GM19099 (cell line): ENCODE data around the gene KIF13A.

Source experiments
- POLR2A ChIP-seq: IDR thresholded peaks from 3 replicates; pipeline ENCODE4 v1.6.1; 2011; ENCODE audit warnings: low read depth; ENCODE audit not compliant: insufficient read length; ENCODE audit errors: extremely low read depth

KIF13A gene

DNA sequence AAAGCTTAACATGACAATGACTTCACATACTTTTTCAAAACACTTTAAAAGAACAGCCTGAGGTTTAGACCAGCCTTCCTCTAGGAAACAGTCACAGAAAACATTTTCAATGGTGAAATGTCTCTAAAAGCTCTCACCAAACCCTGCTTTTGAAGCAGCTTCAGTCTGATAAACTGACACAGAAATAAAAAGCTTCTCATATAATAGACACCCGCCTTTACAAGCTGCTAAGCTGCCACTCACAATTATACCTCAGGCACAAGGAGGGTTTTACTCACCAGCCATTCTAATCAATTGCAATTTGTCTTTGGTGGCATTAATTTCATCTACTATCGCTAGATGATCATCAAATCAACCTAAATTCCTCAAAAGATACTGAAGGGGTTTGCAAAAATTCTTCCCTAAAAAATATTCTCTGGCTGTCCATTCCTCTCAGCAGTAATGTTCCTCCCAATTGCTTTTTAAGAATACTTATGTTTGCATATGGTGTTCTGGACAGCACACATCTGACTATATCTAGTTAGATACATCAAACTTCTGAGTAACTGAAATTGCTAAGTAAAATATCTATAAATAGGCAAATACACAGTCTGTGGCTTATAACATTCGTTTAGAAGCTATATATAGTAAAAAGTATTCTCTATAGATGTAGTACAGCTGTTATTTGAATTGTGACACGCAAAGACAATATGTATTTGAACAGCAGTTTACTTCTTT is 29.4 kb downstream of the KIF13A start:
- no peak for TF ChIP-seq POLR2A

DNA sequence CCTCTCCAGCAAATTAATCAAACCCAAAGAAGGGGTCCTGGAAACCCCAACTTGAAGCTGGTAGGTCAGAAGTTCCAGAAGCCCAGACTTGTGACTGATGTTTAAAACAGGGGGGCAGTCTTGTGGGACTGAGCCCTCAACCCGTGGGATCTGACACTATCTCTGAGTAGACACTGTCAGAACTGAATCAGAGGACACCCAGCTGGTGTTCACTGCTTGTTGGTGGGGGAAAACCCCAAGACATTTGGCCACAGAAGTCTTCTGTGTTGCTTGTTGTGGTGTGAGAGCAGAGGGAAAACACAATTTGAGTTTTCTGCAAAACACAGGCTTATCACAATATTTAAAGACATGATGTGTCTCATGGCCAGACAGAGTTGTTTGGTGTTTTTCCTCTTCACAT is 29.9 kb downstream of the KIF13A start:
- no peak for TF ChIP-seq POLR2A

DNA sequence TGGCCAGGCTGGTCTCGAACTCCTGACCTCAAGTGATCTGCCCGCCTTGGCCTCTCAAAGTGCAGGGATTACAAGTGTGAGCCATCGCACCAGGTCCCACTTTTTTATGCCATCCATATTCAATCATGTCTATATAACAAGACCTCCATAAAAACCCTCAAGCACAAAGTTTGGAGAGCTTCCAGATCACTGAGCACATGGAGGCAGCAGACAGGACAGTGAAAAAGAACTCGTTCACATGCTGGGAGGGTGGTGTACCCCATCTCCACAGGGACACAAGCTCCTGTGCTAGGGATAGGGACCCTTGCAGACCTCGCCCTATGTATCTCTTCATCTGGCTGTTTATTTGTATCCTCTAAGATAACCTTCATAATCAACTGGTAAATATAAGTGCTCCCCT is 30.3 kb downstream of the KIF13A start:
- TF ChIP-seq POLR2A, result no peak

DNA sequence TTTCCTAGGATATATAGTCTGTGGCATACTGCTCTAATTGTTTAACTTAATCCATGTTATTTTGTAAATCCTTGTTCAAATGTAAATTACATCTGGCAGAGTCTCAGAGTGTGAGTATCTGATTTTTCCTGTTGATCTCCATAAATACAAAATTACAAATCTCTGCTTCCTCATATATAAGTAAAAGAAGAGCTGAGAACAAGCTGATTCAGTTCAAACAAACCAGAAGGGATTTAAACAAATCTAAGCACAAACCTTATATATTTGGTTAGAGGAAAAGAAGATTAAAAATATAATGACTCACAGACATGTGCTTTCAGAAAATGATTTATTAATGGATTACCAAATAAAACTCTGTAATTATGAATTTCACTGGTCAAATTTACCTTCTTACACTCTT is 37.3 kb downstream of the KIF13A start:
- no peak for TF ChIP-seq POLR2A

DNA sequence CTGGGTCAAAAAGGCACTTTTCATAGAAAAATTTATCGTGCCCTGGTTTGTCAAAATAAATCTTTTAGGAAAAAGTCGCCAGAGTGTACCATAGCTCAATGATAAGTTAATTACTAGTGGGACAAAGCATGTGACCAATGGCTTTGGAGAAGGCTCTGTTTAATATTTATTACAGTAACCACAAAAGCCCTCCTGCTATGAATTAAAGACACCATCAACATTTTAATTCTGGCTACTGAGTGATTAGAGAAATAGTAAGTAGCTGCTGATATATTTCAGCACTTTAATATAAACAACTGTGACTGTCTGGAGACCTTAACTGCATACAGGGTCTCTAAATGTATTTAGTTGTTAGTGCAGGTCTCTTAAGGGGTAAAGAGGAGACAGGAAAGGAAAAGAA is 38.3 kb downstream of the KIF13A start:
- TF ChIP-seq POLR2A, result no peak

DNA sequence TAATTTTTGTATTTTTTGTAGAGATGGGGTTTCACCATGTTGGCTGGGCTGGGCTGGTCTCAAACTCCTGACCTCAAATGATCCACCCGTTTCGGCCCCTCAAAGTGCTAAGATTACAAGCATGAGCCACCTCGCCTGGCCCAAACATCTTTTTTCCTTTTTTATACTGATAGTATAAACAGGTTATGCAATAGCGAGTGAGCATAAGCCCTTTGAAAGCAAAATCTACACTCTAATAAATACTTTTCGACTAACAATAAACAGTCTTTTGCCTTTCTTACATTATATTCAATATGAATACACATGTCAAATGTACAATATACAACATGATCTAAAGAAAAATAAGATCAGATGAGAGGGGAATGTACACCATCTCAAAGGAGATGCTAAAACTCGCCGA is 38.7 kb downstream of the KIF13A start:
- TF ChIP-seq POLR2A, result no peak

DNA sequence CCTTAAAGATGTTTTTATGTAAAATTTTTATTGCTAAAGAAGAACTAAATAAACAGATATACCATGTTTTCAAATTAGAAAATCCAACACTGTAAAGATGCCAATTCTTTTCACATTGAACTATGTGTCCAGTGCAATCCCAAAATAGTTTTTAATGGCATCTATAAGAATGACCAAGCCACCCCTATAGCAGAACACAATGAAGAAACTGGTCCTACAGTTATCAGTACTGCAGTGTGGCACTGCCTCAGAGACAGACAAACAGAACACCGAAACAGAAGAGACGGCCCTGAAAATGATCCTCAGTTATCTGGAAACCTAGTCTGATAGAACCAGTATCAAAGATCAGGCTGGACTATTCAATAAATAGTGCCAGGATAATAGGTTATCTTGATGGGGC is 41.9 kb downstream of the KIF13A start:
- TF ChIP-seq POLR2A, result no peak

DNA sequence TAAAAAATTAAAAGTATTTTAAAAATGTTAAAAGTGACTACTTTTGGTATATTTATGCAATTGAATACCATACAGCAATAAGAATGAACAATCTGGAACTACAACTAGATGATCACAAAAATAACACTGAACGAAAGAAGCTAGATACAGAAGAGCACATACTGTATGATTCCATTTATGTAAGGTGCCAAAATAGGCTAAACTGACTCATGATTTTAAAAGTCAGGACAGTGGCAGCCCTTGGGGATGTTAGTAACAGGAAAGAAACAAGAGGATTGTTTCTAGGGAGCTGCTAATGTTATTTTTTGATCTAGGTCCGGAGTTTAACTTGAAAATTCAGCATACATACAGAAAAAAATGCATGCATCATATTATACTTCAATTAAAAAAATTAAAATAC is 42.3 kb downstream of the KIF13A start:
- no peak for TF ChIP-seq POLR2A

DNA sequence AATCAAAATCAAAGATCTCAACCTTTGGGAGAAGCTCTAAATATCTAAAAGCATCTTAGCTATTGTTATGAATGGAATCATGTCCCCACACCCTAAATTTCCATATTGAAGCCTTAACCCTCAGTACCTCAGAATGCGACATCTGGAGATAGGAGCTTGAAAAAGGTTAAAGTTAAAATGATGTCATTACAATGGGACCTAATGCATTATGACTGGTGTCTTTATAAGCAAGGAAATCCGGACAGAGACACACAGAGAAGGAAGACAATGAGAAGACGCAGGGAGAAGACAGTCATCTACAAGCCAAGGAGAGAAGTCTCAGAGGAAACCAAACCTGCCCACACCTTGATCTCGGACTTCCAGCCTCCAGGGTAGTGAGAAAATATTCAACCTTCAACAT is 46.1 kb downstream of the KIF13A start:
- TF ChIP-seq POLR2A, result no peak

DNA sequence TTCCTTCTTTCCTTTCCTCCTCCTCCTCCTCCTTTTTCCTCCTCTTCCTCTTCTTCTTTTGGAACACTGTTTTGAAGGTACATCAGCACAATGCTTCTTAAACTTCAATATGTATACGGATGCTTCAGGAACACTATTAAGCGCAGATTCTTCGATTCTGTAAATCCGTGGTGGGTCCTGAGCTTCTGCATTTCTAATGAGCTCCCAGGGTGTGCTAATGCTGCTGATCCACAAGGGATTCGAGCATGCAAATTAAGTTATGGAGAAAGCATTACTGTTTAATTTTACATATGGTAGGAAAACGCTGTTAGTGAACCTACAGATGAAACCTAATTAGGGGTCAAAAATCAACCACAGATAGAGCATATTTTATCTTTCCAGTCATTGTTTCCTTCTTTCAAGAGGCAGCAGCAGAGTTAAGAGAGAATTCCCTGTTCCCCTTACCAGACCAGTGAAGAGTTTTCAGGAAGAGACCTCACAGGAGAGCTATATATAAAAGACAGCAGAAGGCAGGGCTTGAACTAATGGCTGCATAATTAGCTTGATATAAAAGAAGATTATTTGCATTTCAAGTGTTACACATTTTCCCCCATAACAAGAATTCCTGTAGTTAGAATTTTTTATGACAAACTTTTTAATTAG is 47.2 kb downstream of the KIF13A start:
- TF ChIP-seq POLR2A, result no peak

DNA sequence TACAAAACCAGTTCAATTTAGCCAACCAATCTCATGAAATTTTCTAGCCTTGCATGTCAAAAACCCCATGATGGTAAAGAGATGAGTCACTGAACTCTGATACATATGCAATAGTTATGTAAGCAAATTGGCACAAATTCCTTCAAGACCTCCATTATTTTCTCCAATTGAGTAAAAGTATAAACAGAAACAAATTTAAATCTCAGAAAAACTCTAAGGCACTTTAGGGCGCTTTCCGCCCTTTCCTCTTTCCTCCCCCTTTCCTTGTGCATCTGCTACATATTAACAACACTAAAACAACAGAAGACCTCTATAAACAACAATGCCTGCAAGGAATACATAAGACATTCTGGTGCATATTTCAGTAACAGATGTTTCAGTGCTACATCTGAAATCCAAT is 48.5 kb downstream of the KIF13A start:
- no peak for TF ChIP-seq POLR2A

DNA sequence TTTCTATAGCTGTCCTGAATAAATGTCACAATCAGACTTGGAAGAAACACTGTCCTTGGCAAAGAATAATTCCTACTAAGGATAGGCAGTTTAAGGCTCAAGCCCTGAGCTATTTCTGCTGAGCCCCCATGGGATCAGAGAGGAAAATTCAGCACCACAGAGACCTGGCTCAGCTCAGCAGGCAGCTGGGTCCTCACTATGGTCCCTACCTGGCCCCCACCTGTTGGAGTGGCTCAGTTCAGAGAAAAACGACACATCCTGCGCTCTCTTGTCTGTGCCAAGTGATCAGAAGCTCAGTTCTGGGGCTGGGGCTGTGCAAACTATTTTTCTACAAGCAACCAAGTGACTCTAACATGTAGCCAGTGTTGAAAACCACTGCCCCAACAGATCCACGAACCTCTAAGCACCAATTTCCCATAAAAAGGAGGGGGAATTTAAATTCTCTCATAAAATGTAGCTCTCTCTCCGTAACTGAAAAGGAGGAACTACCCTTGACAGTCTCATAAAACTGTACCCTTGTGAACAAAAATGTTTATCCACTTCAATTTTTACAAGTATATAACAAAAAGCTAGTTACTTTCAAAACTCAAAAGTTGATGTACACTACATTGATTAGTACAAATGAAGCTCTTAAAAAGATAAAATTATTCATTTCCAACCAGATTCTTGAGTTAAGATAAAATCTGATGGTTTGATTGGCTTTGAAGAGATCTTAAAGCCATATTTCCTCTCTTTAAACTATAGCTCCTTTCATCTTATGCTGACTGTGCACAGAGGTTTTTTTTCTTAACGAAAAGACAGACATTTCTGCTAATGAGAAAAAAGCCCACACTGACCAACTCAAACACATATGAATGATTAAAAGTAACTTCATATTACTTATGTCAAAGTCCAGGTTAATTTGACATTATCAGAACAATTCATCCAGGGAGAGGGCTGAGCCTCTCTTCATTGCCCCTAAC is 52.0 kb downstream of the KIF13A start:
- no peak for TF ChIP-seq POLR2A

DNA sequence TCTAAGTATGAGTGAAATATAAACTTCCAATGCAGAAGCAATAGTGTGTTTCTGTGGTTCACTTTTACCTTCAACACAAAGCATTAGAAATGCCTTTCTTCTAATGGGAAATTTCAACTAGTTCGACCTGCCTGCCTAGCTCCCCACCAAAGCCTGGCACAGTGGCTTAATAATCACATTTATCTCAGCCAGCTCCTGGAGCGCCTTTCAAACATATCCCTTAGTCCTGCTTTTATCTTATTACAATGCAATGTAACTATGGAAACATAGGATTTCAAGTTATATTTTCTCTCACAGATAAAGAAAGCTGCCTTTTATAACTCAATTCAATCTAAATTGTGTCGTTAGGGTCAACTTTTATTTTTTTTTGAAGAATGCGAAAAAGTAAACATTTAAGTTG is 53.7 kb downstream of the KIF13A start:
- TF ChIP-seq POLR2A, result no peak

DNA sequence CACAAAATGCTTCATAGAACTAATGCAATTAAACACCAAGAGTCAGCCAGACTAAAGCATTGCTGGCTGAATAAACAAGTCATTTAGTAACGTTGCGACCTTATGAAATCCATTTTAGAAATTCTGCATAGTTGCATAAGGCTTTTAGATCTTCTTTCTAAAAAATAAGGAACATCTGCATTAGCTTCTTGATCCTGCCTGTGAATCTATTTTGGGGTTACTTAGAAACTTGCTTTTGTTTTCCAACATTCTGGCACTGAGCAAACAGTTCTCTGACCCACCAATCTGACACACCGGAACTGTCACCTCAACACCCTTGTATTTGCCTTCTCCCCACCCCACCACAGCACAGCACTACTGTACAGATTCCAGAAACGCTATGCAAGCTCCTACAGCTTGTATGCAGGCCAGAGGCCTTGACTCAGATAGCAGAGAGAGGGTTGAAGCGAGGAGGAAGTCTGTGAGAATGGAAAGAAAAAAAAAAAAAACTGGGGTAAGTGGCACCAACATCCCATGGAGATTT is 55.0 kb downstream of the KIF13A start:
- no peak for TF ChIP-seq POLR2A

DNA sequence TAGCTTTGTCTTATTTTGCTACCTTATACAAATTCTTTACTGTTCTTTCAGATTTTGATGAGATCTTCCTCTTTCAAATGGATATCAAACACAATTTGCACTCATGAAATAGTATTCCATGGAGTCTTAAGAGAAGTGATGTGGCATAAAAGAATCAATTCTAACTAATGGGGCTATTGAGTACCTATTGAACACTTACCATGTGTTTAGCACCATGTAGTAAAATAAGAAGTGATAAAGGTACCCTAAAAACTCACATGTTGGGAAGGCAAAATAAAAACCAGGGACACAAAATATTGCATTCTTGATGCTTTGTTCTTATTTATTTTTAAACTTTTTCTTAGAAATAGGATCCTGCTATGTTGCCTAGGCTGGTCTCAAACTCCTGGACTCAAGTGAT is 56.2 kb downstream of the KIF13A start:
- no peak for TF ChIP-seq POLR2A
